GM23248 (cell line): ENCODE results near the gene KCTD14.

Experiments used
- EZH2 ChIP-seq: fragments of 200-600 bp; sonication (generic); IDR thresholded peaks from 2 replicates; pipeline ENCODE4 v1.6.1; 2018; ENCODE audit warnings: antibody characterized with exemption, mild to moderate bottlenecking; ENCODE audit not compliant: insufficient read depth, poor library complexity, severe bottlenecking
- EZH2phosphoT487 ChIP-seq: fragments of 200-600 bp; sonication (generic); IDR thresholded peaks from 2 replicates; pipeline ENCODE4 v1.6.1; 2018; ENCODE audit warnings: antibody characterized with exemption, moderate library complexity, mild to moderate bottlenecking, low read depth; ENCODE audit not compliant: insufficient read depth

DNA sequence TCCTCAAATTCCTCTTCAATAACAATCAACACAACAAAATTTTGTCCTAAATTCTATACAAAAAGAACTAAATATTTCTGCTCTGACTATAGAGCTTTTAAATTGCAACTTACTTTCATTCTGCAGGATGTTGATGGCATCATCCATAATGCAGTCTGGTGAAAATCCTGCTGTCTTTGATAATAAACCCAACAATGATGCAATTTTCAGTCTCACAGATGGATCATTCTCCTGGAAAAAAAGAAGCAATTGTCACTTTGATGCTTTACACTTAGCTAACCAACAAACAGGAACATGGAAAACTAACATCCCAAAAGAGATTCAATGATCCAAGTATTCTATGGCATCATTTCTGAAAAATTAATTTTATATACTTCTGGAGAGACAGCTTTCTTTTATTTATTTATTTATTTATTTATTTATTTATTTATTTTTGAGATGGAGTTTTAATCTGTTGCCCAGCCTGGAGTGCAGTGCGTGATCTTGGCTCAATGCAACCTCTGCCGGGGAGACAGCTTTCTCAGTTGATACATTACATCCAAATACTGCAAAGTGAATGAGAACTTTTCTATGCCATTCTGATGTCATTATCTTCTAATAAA lies 41.6 kb downstream of the KCTD14 start:
- TF ChIP-seq EZH2 = no peak
- TF ChIP-seq EZH2phosphoT487 = no peak
